SK-N-SH treated with all-trans-retinoic acid at 6 μM for 48 hours (cell line): Measurements from ENCODE around the gene PSRC1.

Experiments used
- ISL1 ChIP-seq: fragments of 250-450 bp; sonication (Bioruptor Pico); IDR thresholded peaks from 2 replicates; pipeline ENCODE4 v2.1.2; 2022; ENCODE audit warnings: mild to moderate bottlenecking, moderate library complexity
- PATZ1 ChIP-seq: fragments of 250-450 bp; sonication (Bioruptor Pico); IDR thresholded peaks from 2 replicates; pipeline ENCODE4 v1.8.0; 2020; ENCODE audit warnings: mild to moderate bottlenecking, moderate library complexity, borderline replicate concordance

GRCh38 chr1:109293026-109293425 is 10.1 kb upstream of the PSRC1 start:
- no peak for TF ChIP-seq ISL1 (CRISPR knock-in tag)
- TF ChIP-seq PATZ1 (CRISPR knock-in tag), result no peak
